H7 (cell line): Measurements from ENCODE around the gene TNFAIP8L1. TPM values are rescaled to one million over a fixed set of nuclear protein-coding genes. Genes with fewer than 3 reads are reported as not detected.

Experiments used
- DNase-seq: peaks from one replicate; pipeline ENCODE4 v3.0.0; 2012
- H3K27me3 ChIP-seq: 2 replicates; pipeline ENCODE4 v1.6.0; 2011; ENCODE audit warnings: mild to moderate bottlenecking, low read length; ENCODE audit not compliant: control insufficient read depth, insufficient read depth
- H3K36me3 ChIP-seq: replicated peaks from 2 replicates; pipeline ENCODE4 v1.5.1; 2011; ENCODE audit warnings: low read length; ENCODE audit not compliant: control insufficient read depth, insufficient read depth
- H3K4me3 ChIP-seq: 2 replicates; pipeline ENCODE4 v1.5.1; 2011; ENCODE audit warnings: low read depth, mild to moderate bottlenecking, control low read depth, low read length, moderate library complexity; ENCODE audit not compliant: insufficient read depth
- total RNA-seq: library from RNA; depleted of rRNA; stranded (reverse); fragments of >200 nt; shearing (Covaris generic); gene quantifications from 2 replicates; pipeline ENCODE4 v1.2.3, GENCODE V29; 2014

TNFAIP8L1 gene
- total RNA-seq, 1 experiment from 2014 or later = 9.4 TPM

- Histone ChIP-seq H3K36me3 (no peaks in the 10 kb centered on the region), H3K4me3 (no peak overlapping the region), H3K27me3 (peaks cover 21% of the 10 kb centered on the region)
- no peak for DNase-seq
Observed at GRCh38 chr19:4600893-4601292, 38.4 kb upstream of the TNFAIP8L1 start.

GRCh38 chr19:4602173-4602788 lies 37.0 kb upstream of the TNFAIP8L1 start:
- Histone ChIP-seq H3K4me3 (no peak overlapping the region), H3K36me3 (no peaks in the 10 kb centered on the region), H3K27me3 (peaks cover 11% of the 10 kb centered on the region)
- DNase-seq = no peak

- no peak overlapping the region for H3K4me3 ChIP-seq
- no peaks in the 10 kb centered on the region for H3K36me3 ChIP-seq
- peaks cover 10% of the 10 kb centered on the region for H3K27me3 ChIP-seq
- no peak for DNase-seq
Observed at GRCh38 chr19:4602915-4603314, 36.4 kb upstream of the TNFAIP8L1 start.

- H3K4me3 ChIP-seq = no peak overlapping the region
- DNase-seq = no peak
- no peaks in the 10 kb centered on the region for H3K36me3 ChIP-seq
- H3K27me3 ChIP-seq = peaks cover 3% of the 10 kb centered on the region; the same call in 1 of the 2 replicates
Observed at GRCh38 chr19:4604912-4605311, 34.4 kb upstream of the TNFAIP8L1 start.

GRCh38 chr19:4606181-4606580 lies 33.1 kb upstream of the TNFAIP8L1 start:
- Histone ChIP-seq H3K27me3 (no peaks in the 10 kb centered on the region; the same call in 1 of the 2 replicates), H3K4me3 (no peak overlapping the region), H3K36me3 (no peaks in the 10 kb centered on the region)
- peak; percentile 9 for DNase-seq

GRCh38 chr19:4606921-4607678 lies 32.2 kb upstream of the TNFAIP8L1 start:
- Histone ChIP-seq H3K4me3 (peak overlapping the region; percentile 31), H3K27me3 (no peaks in the 10 kb centered on the region; the same call in 1 of the 2 replicates), H3K36me3 (no peaks in the 10 kb centered on the region)
- DNase-seq = peak; percentile 91

- peak; percentile 81 for DNase-seq
- Histone ChIP-seq H3K27me3 (no peaks in the 10 kb centered on the region; the same call in 1 of the 2 replicates), H3K4me3 (no peak overlapping the region), H3K36me3 (no peaks in the 10 kb centered on the region)
Observed at GRCh38 chr19:4609878-4610511, 29.3 kb upstream of the TNFAIP8L1 start.

GRCh38 chr19:4613254-4613751 lies 26.0 kb upstream of the TNFAIP8L1 start:
- DNase-seq = no peak

GRCh38 chr19:4618019-4618418 lies 21.3 kb upstream of the TNFAIP8L1 start:
- no peaks in the 10 kb centered on the region for H3K36me3 ChIP-seq
- H3K4me3 ChIP-seq = no peak overlapping the region
- no peak for DNase-seq
- no peaks in the 10 kb centered on the region for H3K27me3 ChIP-seq

More at GRCh38 chr19:4613254-4613751, 26.0 kb upstream of the TNFAIP8L1 start:
- Histone ChIP-seq H3K27me3 (no peaks in the 10 kb centered on the region; the same call in 1 of the 2 replicates), H3K4me3 (no peak overlapping the region), H3K36me3 (no peaks in the 10 kb centered on the region)

GRCh38 chr19:4619668-4620294 lies 19.5 kb upstream of the TNFAIP8L1 start:
- H3K4me3 ChIP-seq = no peak overlapping the region
- H3K36me3 ChIP-seq = no peaks in the 10 kb centered on the region
- DNase-seq = no peak
- H3K27me3 ChIP-seq = no peaks in the 10 kb centered on the region

- Histone ChIP-seq H3K27me3 (no peaks in the 10 kb centered on the region), H3K4me3 (no peak overlapping the region), H3K36me3 (no peaks in the 10 kb centered on the region)
- DNase-seq = peak; percentile 50
Observed at GRCh38 chr19:4620675-4621074, 18.6 kb upstream of the TNFAIP8L1 start.

- no peaks in the 10 kb centered on the region for H3K27me3 ChIP-seq
- H3K36me3 ChIP-seq = no peaks in the 10 kb centered on the region
- DNase-seq = peak; percentile 72
- no peak overlapping the region for H3K4me3 ChIP-seq
Observed at GRCh38 chr19:4622695-4623421, 16.5 kb upstream of the TNFAIP8L1 start.

- Histone ChIP-seq H3K36me3 (no peaks in the 10 kb centered on the region), H3K27me3 (no peaks in the 10 kb centered on the region), H3K4me3 (no peak overlapping the region)
- DNase-seq = no peak
Observed at GRCh38 chr19:4624301-4624700, 15.0 kb upstream of the TNFAIP8L1 start.
